Activated CD4-positive, alpha-beta T cell treated with anti-CD3 and anti-CD28 coated beads for 48 hours (primary cell): Measurements from ENCODE around the gene RAB6B.
A peak's percentile ranks its signal among the peaks of the same experiment; 100 is the strongest.

Experiments
- DNase-seq: peaks from one replicate; pipeline ENCODE4 v3.0.0-alpha.2; 2020

RAB6B gene

GRCh38 chr3:133930341-133930933 lies 34.8 kb upstream of the RAB6B start:
- DNase-seq = no peak

- DNase-seq = no peak
These were observed 33.4 kb upstream of the RAB6B start for GRCh38 chr3:133928903-133929607.

- DNase-seq = no peak
These were observed 32.6 kb upstream of the RAB6B start for GRCh38 chr3:133928136-133928893.

- peak; percentile 71 for DNase-seq
These were observed 31.9 kb upstream of the RAB6B start for GRCh38 chr3:133927540-133928066.

GRCh38 chr3:133926736-133927539 lies 31.3 kb upstream of the RAB6B start:
- no peak for DNase-seq

- no peak for DNase-seq
These were observed 30.5 kb upstream of the RAB6B start for GRCh38 chr3:133925960-133926735.

- DNase-seq = no peak
These were observed 28.4 kb upstream of the RAB6B start for GRCh38 chr3:133924041-133924440.

GRCh38 chr3:133921592-133921991 lies 25.9 kb upstream of the RAB6B start:
- no peak for DNase-seq

- no peak for DNase-seq
These were observed 21.5 kb upstream of the RAB6B start for GRCh38 chr3:133917144-133917543.

- DNase-seq = no peak
These were observed 20.3 kb upstream of the RAB6B start for GRCh38 chr3:133915685-133916658.

GRCh38 chr3:133914839-133915600 lies 19.3 kb upstream of the RAB6B start:
- DNase-seq = no peak

- DNase-seq = no peak
These were observed 14.7 kb upstream of the RAB6B start for GRCh38 chr3:133910422-133910821.

- no peak for DNase-seq
These were observed 9.7 kb upstream of the RAB6B start for GRCh38 chr3:133905376-133905775.

GRCh38 chr3:133901847-133902246 lies 6.2 kb upstream of the RAB6B start:
- no peak for DNase-seq

- no peak for DNase-seq
These were observed 5.4 kb upstream of the RAB6B start for GRCh38 chr3:133901083-133901482.

GRCh38 chr3:133899311-133899710 lies 3.6 kb upstream of the RAB6B start:
- DNase-seq = no peak

- no peak for DNase-seq
These were observed 1.9 kb upstream of the RAB6B start for GRCh38 chr3:133897547-133897946.

GRCh38 chr3:133896002-133896761 lies 500 bp upstream of the RAB6B start:
- DNase-seq = no peak
